Stimulated activated CD8-positive, alpha-beta memory T cell treated with anti-CD3 and anti-CD28 coated beads, Interleukin-4, amount 100 ng/mL, for 24 hours (primary cell): ENCODE measurements around the gene HK1.

Source experiments
- DNase-seq: peaks from one replicate; pipeline ENCODE4 v3.0.0-alpha.2; 2020; ENCODE audit warnings: low read depth

The HK1 gene

GRCh38 chr10:69406302-69406811, 128.1 kb downstream of the HK1 start:
- no peak for DNase-seq

GRCh38 chr10:69406816-69407580, 128.7 kb downstream of the HK1 start:
- no peak for DNase-seq

GRCh38 chr10:69407621-69408301, 129.5 kb downstream of the HK1 start:
- DNase-seq, result no peak

GRCh38 chr10:69408318-69409175, 130.3 kb downstream of the HK1 start:
- peak; percentile 78 for DNase-seq

GRCh38 chr10:69409176-69409495, 130.8 kb downstream of the HK1 start:
- no peak for DNase-seq

GRCh38 chr10:69409968-69410367, 131.7 kb downstream of the HK1 start:
- DNase-seq, result no peak

GRCh38 chr10:69410487-69410886, 132.2 kb downstream of the HK1 start:
- no peak for DNase-seq

- no peak for DNase-seq
Measured at GRCh38 chr10:69411476-69411875, 133.2 kb downstream of the HK1 start.

GRCh38 chr10:69412232-69412790, 134.0 kb downstream of the HK1 start:
- no peak for DNase-seq

GRCh38 chr10:69413221-69413865, 135.0 kb downstream of the HK1 start:
- no peak for DNase-seq

GRCh38 chr10:69414036-69415018, 136.0 kb downstream of the HK1 start:
- no peak for DNase-seq

GRCh38 chr10:69415049-69415448, 136.8 kb downstream of the HK1 start:
- no peak for DNase-seq

- DNase-seq, result no peak
Measured at GRCh38 chr10:69415951-69416350, 137.7 kb downstream of the HK1 start.

- DNase-seq, result no peak
Measured at GRCh38 chr10:69416695-69417094, 138.4 kb downstream of the HK1 start, which contains the start of gene TACR2. Gene TACR2, minus strand, starts transcription at chr10:69416918. Its CDS starts 595 bp downstream, at chr10:69416323.

- DNase-seq, result no peak
Measured at GRCh38 chr10:69417542-69417941, 139.2 kb downstream of the HK1 start.

GRCh38 chr10:69418052-69418752, 139.9 kb downstream of the HK1 start:
- no peak for DNase-seq

- DNase-seq, result no peak
Measured at GRCh38 chr10:69419096-69419743, 140.9 kb downstream of the HK1 start.

GRCh38 chr10:69419744-69420126, 141.4 kb downstream of the HK1 start:
- DNase-seq, result no peak

- no peak for DNase-seq
Measured at GRCh38 chr10:69421611-69422308, 143.5 kb downstream of the HK1 start.
